OCI-LY1 (cell line): ENCODE results near the gene RNU7-1.

ENCODE experiments used
- CTCF ChIP-seq: fragments of 200-600 bp; sonication (generic), shearing (Covaris generic); IDR thresholded peaks from 2 replicates; pipeline ENCODE4 v1.5.1; 2017; ENCODE audit warnings: mild to moderate bottlenecking, antibody characterized with exemption, low read length, moderate library complexity, mixed read lengths
- EZH2 ChIP-seq: fragments of 200-600 bp; sonication (generic), shearing (Covaris generic); IDR thresholded peaks from 2 replicates; pipeline ENCODE4 v1.8.0; 2017; ENCODE audit warnings: borderline replicate concordance, mixed run types, mild to moderate bottlenecking, antibody characterized with exemption, low read length, moderate library complexity, mixed read lengths

GRCh38 chr12:6960593-6961277, 17.1 kb downstream of the RNU7-1 start:
- TF ChIP-seq CTCF: no peak
- TF ChIP-seq EZH2: no peak
